GM15510 (cell line): ENCODE measurements around the gene POLR3A.

ENCODE experiments used
- POLR2A ChIP-seq: IDR thresholded peaks from 3 replicates; pipeline ENCODE4 v1.6.1; 2011; ENCODE audit warnings: borderline replicate concordance; ENCODE audit not compliant: insufficient read length; ENCODE audit errors: extremely low read depth

POLR3A gene

DNA sequence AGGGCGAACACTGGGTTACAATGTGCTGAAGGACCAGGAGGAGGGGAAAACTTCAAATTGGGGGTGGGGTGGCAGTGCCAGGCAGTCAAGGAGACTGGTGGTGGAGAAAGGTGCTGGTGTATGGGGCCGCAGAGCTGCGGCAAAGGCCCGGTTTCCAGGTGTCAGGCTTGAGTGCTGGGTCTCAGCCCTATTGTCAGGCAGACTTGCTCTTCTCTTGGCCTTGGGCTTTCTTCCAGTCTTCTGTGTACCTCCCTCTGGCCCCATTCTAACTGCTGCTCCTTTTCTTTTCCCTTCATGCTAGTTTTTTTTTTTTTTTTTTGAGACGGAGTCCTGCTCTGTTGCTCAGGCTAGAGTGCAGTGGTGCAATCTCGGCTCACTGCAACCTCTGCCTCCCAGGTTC, 51.0 kb downstream of the POLR3A start:
- no peak for TF ChIP-seq POLR2A

DNA sequence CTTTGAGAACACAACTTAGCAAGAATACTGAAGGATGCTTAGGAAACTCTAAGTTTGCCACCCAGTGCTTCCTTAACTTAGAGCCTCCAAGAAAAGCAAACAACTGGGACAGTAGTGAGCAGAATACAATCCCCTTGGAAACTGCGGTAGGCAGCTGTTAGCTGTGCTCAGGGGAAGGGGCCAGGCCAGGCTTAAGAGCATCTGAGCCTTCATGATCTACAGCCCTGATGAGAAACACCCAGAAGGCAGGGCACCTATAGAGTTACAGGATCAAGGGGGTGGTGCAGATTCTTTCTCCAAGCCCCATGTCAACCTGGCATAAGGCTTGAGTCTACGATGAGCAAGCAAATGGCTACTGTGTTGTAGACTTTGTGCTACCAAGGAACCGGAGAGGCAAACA, 51.4 kb downstream of the POLR3A start:
- no peak for TF ChIP-seq POLR2A

DNA sequence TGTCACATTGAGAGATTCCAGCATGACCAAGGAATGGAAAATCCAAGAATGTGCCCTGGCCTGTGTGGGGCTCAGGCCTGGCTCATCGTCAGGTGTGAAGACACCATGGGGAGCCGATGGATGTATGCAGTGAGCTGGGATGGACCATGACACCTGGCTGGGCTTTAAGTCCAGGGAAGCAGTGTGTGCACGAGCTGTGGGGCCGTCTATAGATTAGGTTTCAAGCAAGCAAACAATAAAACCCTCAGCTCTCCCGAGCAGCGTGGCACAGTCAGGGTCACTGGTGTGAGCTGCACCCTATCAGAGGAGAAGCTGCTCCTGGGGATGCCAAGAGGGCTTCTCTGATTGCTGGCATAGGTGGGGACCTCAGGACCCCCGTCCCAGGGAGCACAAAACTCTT, 52.3 kb downstream of the POLR3A start:
- TF ChIP-seq POLR2A: no peak

DNA sequence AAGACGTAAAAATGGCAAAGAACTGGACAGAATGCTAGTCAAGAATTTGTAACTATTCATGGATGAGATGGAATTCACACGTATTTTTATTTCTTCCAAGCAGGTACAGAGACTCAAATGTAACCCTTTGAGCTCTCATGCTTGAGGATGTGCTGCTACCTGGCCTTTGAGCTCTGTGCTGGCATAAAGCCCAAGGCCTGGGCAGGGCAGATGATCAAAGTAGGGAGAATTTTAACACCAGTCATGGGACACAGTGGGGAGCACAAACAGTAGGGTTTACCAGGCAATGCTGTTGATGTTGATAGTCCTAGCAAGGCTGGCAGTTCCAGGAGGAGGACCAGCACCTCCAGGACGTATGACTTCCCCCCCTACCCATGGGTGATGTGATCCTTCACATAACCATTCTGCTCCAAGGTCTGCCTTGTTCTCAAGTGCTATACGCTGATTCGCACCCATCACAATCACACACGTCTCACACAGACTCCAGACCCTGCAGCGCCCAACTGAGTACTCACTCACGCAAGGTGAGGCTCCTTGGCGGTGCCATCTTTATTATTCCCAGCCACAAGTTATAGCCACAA, 54.1 kb downstream of the POLR3A start:
- TF ChIP-seq POLR2A: no peak

DNA sequence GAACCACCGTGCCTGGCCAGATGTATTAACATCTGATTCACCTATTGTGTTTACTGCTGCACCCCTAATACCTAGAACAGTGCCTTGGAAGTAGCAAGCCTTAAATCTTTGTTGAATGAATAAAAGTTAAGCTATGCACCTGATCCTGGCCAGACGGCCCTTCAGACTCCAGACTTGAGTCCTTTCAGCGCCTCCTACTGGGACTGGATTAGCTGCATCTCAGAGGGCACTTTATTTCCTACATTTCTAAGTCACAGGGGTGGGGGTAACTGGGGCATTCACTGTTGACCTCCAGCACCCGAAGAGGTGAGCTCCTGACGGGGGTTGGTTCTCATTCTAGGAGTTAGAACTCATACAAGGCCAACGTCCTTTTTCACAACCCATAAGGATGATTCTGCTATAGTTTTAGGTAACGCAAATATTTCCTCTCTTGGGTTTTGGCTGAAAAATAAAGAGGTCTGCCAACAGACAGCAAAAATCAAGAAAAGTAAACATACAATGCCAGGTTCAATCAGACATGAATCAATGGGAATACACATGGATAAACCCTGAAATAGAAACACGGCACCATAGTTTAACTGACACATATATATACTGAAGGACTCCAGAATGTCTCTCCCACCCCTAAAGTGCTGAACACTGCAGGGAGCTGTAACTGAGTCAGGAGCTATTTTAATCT, 54.8 kb downstream of the POLR3A start:
- TF ChIP-seq POLR2A: no peak

DNA sequence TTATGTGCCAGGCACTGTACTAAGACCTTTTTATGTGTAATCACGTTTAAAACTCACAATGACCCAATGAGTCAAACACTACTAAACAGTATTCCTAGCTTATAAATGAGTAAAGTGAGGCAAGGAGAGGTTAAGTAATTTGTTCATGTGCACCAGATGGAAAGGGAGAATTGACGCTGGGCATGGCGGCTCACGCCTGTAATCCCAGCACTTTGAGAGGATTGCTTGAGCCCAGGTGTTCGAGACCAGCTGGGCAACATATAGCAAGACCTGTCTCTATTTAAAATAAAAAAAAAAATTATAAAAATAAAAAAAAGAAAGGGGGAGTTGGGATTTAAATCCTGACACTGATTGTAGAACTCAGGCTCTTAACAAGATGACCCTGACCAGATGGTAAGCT, 56.0 kb downstream of the POLR3A start:
- TF ChIP-seq POLR2A: no peak

DNA sequence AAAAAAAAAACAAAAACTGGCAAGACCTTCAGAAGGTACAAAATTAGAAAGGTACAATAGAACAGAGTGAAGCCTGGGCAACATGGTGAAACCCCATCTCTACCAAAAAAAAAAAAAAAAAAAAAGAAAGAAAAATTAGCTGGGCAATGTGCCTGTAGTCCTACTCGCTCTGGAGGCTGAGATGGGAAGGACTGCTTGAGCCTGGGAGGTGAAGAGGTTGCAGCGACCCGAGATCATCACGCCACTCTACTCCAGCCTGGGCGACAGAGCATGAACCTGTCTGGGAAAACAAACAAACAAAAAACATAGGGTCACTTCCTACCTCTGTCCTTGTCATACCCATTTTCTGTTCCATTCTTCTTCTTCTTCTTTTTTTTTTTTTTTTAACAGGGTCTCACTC, 57.2 kb downstream of the POLR3A start:
- TF ChIP-seq POLR2A: no peak

DNA sequence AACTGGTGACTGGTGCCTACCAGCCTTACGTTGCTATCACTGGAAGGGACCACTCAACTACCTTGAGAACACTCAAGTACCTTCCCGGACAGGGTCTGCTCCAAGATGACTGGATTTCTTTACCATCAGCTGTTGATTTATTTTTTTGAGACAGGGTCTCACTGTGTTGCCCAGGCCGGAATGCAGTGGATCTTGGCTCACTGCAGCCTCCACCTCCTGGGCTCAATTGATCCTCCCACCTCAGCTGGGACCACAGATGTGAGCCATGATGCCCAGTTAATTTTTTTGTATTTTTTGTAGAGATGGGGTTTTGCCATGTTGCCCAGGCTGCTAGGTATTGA, 57.5 kb downstream of the POLR3A start:
- no peak for TF ChIP-seq POLR2A

DNA sequence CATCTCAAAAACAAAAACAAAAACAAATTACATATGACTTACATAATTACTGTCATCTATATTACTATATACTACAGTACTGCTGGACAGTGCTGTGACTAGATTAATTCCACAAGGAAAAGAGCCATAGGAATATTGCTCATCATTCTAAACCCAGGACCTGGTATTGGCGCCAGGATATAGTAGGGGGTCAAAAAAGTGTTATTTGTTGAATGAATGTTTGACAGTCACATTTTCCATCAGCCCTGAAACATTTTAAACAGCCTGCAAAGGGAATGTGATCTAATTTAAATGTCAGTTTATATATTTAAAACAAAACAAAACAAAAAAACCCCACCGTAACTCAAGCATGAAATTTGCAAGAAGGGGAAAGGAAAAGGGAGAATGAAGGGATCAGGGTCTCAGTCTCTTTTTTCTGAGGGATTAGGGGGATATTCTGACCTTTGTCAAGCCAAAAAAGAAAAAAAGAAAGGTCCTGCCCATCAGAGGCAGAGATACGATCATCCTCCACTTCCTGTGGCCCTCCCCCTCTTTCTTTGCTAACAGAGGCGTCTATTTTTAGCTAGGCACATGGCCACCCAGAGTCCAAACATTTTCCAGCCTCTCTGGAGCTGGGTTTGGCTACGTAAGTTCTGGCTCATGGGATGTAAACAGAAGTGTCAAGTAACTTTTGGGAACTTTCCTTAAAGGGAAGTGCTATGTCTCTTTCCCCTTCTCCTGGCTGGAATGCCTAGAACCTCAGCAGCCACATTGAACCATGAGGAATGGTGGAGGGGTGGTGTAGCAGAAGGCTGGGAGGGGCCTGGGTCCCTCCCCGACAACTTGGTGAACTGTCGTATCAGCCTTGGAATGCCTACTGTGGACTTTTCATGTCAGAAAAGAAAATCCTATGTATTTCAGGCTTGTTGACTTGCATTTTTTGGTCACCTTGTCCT, 58.2 kb downstream of the POLR3A start:
- TF ChIP-seq POLR2A: no peak

DNA sequence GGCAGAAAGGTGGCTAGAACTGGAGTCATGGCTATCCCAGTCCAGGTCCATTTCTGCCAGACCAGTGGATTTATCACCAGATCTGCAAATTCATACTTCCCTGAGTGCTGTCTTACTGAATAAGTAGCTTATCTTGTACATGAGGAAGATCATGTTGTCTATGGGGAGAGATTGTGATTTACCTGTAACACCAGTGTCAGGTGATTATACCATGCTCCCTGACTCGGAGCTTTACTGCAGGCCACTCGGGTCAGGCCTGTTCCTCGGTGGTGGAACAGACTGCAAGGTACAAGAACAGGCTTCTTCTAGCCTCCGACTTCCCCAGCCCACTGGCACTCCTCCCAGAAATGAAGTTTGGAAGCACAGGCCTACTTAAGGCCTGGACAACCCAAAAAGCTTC, 60.2 kb downstream of the POLR3A start:
- no peak for TF ChIP-seq POLR2A

DNA sequence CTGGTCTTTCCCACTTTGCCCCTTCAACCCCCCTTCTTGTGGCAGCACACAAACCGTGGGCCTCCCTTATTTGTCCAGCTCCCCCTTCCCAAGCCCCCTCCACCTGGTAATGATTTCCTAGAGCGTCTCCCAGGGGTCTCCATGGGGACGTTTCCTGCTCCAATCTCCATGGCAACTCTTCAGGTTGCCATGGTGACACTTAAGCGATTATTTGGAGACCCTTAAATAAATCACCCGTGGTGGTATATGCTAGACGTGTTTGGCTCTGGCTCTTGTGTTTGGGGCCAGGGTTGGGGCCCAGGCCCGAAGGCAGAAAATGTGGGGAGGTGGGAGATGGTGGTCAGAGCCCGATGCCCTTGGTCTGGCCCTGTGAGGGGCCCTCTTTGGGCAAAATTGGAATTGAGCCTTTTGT, 61.7 kb downstream of the POLR3A start:
- no peak for TF ChIP-seq POLR2A

DNA sequence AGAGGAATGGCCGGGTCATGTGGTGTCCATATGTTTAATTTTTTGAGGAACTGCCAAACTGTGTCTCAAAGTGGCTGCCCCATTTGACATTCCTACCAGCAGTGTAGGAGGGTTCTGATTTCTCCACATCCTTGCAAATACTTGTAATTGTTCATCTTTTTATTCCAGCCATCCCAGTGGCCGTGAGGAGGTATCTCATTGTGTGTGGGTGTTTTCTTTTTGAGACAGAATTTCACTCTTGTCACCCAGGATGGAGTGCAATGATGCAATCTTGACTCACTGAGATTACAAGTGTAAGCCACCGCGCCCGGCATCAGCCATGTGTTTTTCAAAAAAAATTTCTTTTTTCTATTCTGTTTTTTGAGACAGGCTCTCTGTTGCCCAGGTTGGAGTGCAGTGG, 64.0 kb downstream of the POLR3A start:
- TF ChIP-seq POLR2A: no peak

DNA sequence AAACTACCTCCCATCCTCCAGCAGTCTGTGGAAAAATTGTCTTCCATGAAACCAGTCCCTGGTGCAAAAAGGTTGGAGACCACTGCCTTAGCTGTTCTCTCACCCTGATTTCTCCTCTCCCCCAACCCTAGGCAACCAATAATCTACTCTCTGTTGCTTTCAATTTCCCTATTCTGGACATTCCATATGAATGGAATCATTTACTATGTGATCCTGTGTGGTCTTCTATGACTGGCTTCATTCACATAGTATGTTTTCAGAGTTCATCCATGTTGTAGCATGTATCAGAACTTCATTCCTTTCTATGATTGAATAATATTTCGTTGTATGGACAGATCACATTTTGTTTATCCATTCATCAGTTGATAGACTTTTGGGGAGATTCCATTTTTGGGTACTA, 64.5 kb downstream of the POLR3A start:
- no peak for TF ChIP-seq POLR2A

DNA sequence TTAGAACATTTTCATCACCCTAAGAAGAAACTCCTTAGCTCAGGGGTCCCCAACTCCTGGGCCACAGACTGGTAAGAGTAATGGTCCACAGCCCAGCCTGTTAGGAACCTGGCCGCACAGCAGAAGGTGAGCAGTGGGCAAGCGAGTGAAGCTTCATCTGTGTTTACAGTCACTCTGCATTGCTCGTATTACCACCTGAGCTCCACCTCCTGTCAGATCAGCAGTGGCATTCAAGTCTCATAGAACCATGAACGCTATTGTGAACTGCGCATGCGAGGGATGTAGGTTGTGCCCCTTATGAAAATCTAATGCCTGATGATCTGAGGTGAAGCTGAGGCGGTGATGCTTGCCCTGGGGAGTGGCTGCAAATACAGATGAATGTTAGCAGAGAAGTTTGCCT, 65.4 kb downstream of the POLR3A start:
- no peak for TF ChIP-seq POLR2A

DNA sequence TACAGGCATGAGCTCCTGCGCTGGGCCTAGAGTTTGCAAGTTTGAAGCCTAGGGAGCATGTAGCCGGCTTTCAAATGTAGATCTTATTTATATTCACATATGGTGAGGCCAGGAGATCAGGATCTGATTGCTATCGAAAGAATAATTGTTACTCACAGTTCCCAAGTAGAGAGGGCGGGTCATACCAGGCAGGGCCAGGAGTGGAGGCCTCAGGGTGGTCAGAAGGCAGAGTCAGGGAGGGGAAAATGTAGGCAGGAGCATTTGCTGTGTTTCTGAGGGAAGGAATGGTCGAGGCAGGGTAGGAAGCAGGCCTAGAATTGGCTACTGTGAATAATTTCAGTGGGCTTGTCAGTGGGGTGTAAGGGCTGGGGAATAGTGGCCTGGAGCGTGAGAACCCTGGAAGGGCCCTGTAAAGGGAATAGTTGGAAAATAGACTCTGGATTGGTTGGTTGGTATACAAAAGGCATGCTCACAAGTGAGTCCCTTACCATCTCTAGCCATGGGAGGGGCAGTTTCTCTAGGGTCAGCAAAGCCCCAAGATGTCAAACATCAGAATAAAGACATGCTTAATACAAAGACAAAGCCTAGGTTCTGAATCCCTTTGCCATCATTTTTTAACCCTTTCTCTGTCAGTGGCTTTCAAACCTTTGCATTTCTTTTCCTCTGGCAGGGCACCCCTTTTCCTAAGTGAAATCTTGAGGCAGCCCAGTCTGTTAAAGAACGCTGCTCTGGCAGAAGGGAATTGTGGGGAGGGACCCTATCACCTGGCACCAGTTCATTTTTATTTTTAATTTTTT, 66.8 kb downstream of the POLR3A start:
- TF ChIP-seq POLR2A: no peak
